ENCODE measurements around the gene ZFYVE9. TPM values are rescaled to one million over a fixed set of nuclear protein-coding genes. Genes with fewer than 3 reads are reported as not detected.

The ZFYVE9 gene
- total RNA-seq, 2 donors from 2014 or later: 15.8 to 18.5 TPM

DNA sequence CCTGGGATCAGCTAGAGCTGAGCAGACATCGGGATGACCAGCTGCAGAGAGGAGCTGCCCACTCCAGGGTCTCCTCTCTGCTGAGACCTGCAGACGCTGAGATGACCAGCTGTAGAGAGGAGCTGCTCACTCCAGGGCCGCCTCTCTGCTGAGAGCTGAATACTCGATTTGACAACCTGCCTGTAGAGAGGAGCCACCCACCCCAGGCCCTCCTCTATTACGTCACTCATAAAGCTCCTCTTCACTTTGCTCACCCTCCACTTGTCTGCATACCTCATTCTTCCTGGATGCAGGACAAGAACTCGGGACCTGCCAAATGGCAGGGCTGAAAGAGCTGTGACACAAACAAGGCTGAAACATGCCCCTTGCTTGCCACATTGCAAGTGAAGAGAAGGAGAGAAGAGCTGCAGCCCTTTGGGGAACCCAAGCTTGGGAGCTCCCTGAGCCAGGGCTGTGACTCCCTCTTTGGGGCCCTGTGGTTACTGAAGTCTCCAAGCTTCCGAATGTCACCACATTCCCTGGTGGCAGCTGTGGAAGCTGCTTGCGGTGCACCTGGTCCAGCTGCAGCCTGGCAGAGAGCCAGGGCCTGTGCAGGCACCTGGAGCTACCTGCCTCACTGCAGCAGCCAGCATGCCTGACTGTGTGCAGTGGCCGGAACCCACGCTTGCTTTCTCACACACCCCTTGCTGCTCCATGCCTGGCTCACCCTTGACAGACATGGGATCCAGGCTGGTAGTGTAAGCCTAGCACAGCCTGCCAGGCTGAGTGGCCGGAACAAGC lies 164.5 kb downstream of the ZFYVE9 start:
- H3K36me3 ChIP-seq: no peaks in the 10 kb centered on the region
- H3K27ac ChIP-seq: no peak overlapping the region
- no peak for DNase-seq (ENCODE audit: low spot score)
- TF ChIP-seq, protein P1, sequence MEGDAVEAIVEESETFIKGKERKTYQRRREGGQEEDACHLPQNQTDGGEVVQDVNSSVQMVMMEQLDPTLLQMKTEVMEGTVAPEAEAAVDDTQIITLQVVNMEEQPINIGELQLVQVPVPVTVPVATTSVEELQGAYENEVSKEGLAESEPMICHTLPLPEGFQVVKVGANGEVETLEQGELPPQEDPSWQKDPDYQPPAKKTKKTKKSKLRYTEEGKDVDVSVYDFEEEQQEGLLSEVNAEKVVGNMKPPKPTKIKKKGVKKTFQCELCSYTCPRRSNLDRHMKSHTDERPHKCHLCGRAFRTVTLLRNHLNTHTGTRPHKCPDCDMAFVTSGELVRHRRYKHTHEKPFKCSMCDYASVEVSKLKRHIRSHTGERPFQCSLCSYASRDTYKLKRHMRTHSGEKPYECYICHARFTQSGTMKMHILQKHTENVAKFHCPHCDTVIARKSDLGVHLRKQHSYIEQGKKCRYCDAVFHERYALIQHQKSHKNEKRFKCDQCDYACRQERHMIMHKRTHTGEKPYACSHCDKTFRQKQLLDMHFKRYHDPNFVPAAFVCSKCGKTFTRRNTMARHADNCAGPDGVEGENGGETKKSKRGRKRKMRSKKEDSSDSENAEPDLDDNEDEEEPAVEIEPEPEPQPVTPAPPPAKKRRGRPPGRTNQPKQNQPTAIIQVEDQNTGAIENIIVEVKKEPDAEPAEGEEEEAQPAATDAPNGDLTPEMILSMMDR (IDR thresholded peaks at IDR 0.05): no peak
- H3K4me1 ChIP-seq: no peaks in the 10 kb centered on the region
- no peak overlapping the region for H3K4me3 ChIP-seq
- no peaks in the 10 kb centered on the region for H3K27me3 ChIP-seq
- H3K9me3 ChIP-seq: no peaks in the 10 kb centered on the region

DNA sequence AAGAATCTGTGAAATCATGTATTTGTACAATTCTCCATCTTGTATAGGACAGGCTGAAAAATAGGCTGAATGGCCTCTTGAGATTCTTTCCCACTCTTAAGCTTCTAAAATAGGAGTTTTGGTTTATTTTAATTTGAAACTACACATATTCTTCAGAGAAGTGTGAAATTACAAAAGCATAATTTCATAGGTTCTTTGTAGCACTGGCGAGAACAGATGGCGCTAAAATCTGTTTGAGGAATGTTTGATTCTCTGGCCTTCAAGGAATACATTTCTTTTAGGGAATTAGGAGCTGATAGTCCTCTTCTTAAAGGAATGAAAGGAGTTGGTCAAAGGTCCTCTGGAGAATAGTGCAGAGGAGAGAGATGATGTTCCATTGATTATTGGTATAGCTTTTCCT lies 179.2 kb downstream of the ZFYVE9 start:
- no peaks in the 10 kb centered on the region for H3K4me1 ChIP-seq
- no peak overlapping the region for H3K4me3 ChIP-seq
- no peaks in the 10 kb centered on the region for H3K9me3 ChIP-seq
- TF ChIP-seq, protein P1 (IDR thresholded peaks at IDR 0.05): no peak
- H3K27ac ChIP-seq: no peak overlapping the region
- DNase-seq (ENCODE audit: low spot score): no peak
- no peaks in the 10 kb centered on the region for H3K27me3 ChIP-seq
- H3K36me3 ChIP-seq: no peaks in the 10 kb centered on the region

DNA sequence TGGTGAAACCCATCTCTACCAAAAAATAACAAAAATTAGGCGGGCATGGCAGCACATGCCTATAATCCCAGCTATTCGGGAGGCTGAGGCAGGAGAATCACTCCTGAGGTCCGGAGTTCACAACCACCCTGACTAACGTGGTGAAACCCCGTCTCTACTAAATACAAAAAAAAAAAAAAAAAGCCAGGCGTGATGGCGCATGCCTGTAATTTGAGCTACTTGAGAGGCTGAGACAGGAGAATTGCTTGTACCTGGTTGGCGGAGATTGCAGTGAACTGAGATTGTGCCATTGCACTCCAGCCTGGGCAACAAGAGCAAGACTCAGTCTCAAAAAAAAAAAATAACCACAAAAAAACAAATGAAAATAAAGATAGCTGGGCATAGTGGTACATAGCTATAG lies 181.8 kb downstream of the ZFYVE9 start:
- H3K27ac ChIP-seq: no peak overlapping the region
- no peak overlapping the region for H3K4me3 ChIP-seq
- TF ChIP-seq, protein P1 (IDR thresholded peaks at IDR 0.05): no peak
- H3K9me3 ChIP-seq: no peaks in the 10 kb centered on the region
- H3K36me3 ChIP-seq: no peaks in the 10 kb centered on the region
- H3K4me1 ChIP-seq: no peaks in the 10 kb centered on the region
- DNase-seq (ENCODE audit: low spot score): no peak
- H3K27me3 ChIP-seq: no peaks in the 10 kb centered on the region

DNA sequence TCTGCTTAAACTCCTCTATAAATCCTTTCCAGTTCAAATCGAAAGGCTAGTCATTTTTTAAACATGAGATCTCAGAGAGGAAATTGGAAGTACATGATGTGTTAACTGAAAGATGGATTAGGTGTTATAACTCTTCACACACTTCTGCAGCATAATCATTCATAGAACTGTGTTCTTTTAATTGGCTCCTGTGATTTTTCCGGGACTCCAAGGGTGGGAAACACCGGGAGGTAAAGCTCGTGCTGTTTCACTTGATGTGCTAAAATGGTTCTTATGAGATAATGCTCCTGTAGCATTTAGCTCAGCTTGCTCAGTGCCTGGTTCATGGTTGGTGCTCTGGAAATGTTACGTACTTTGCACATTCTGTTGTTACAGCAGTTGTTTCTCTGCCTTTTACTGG lies 183.9 kb downstream of the ZFYVE9 start:
- Histone ChIP-seq H3K27ac (no peak overlapping the region), H3K36me3 (no peaks in the 10 kb centered on the region), H3K27me3 (no peaks in the 10 kb centered on the region), H3K4me3 (no peak overlapping the region), H3K4me1 (no peaks in the 10 kb centered on the region), H3K9me3 (no peaks in the 10 kb centered on the region)
- DNase-seq (ENCODE audit: low spot score): no peak
- TF ChIP-seq, protein P1 (IDR thresholded peaks at IDR 0.05): no peak

DNA sequence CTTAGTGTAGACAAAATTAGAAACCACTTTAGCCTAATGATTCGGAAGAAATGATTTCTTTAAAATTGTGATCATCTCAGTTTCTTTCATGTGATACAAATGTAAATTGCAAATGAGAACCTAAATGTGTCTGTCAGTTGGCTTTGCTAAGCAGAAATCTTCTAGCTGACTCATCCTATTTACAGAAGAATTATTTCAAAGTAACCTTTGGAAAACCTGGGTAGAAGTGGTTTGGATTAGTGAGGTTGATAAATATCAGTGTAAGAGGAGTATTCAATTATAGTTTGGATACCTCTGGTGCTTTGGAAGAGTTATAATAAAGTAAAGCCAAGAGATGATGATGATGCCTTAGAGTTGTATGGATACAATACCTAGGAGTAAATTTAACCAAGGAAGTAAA lies 186.7 kb downstream of the ZFYVE9 start:
- Histone ChIP-seq H3K9me3 (no peaks in the 10 kb centered on the region), H3K36me3 (no peaks in the 10 kb centered on the region), H3K4me1 (no peaks in the 10 kb centered on the region), H3K27ac (no peak overlapping the region), H3K27me3 (no peaks in the 10 kb centered on the region), H3K4me3 (no peak overlapping the region)
- DNase-seq (ENCODE audit: low spot score): no peak
- TF ChIP-seq, protein P1 (IDR thresholded peaks at IDR 0.05): no peak

DNA sequence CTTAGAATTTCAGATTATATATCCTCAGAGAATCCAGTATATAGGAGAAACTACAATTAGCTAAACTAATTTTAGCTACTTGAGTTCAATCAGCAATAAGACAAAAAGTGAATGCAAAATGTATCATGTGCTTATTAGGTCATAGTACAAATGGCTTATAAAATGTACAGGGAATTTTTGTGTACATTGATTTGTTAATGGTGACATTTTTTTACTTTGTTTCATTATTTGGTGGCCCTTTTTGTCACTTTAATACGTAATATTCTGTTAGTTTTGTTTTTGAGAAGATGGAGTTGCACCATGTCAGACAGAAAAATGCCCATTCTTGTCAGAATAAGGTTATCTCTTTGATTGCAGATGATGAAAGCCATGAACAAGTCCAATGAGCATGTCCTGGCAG lies 190.5 kb downstream of the ZFYVE9 start:
- DNase-seq (ENCODE audit: low spot score): no peak
- no peaks in the 10 kb centered on the region for H3K4me1 ChIP-seq
- H3K36me3 ChIP-seq: no peaks in the 10 kb centered on the region

More for the DNA sequence above, 190.5 kb downstream of the ZFYVE9 start:
- TF ChIP-seq, protein P1 (IDR thresholded peaks at IDR 0.05): no peak
- H3K4me3 ChIP-seq: no peak overlapping the region
- H3K27ac ChIP-seq: no peak overlapping the region
- no peaks in the 10 kb centered on the region for H3K27me3 ChIP-seq
- no peaks in the 10 kb centered on the region for H3K9me3 ChIP-seq
